GM10266 (cell line): ENCODE data around the gene FUCA1.

Experiments
- DNase-seq: peaks from one replicate; pipeline ENCODE4 v3.0.0; 2012; ENCODE audit errors: extremely low spot score
- CTCF ChIP-seq: IDR thresholded peaks from 2 replicates; pipeline ENCODE4 v1.5.1; 2012; ENCODE audit warnings: mild to moderate bottlenecking, low read depth; ENCODE audit not compliant: control insufficient read depth, insufficient read depth; ENCODE audit errors: missing control alignments

FUCA1 gene

GRCh38 chr1:23867895-23868556, at the start of gene FUCA1:
Gene FUCA1, minus strand, starts transcription at chr1:23868290. Its CDS starts 4 bp downstream, at chr1:23868286.
- peak; percentile 93 for TF ChIP-seq CTCF
- DNase-seq = peak; percentile 98

GRCh38 chr1:23916209-23917131, 48.4 kb upstream of the FUCA1 start:
- peak; percentile 83 for TF ChIP-seq CTCF
- peak; percentile 81 for DNase-seq

- TF ChIP-seq CTCF = peak; percentile 20
- no peak for DNase-seq
Measured at GRCh38 chr1:23915466-23915865, 47.4 kb upstream of the FUCA1 start.

DNA sequence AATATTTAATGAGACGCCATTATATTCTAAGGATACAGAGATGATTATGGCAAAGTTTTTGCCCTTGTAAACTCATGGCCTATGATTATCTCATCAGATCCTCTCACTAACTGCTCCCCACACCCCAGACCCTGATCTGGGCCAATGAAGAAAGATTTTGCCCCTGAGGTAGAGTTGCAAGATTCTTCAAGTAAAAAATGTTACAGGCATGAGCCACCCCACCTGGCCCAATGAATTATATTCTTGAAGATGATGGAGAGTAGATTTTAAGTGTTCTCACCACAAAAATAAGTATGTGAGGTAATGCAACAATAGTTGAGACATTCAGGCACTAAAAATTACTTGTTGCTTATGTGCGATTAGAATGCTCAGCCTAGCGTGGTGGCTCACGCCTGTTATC, 46.8 kb upstream of the FUCA1 start:
- no peak for TF ChIP-seq CTCF
- DNase-seq = no peak

GRCh38 chr1:23913212-23913880, 45.3 kb upstream of the FUCA1 start, which contains the start of gene CNR2:
Gene CNR2, minus strand, starts transcription at chr1:23913362. Its CDS starts 37,745 bp downstream, at chr1:23875617.
- no peak for TF ChIP-seq CTCF
- no peak for DNase-seq

DNA sequence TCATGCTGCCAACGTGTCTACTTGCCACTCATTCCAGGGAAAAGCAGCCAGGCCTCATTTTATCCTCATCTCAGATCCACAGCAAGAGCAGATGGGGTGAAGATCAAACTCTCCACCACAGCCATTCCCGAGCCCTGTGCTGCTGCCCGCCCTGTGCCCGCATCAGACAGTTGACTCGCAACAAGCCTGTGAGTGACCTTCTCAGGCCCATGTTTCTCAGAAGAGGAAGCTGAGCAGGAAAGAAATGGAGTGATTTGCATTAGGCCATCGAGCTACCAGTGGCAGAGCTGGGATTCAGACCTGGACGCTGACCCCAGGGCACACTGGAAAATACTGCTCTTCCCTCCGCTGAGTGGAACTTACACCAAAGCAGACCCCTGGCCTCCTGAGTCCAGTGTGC, 43.8 kb upstream of the FUCA1 start:
- TF ChIP-seq CTCF = no peak
- no peak for DNase-seq
